AG10803 (cell line): ENCODE data around the gene SOS1.
A peak's percentile ranks its signal among the peaks of the same experiment; 100 is the strongest.

Source experiments
- DNase-seq: peaks from one replicate; pipeline ENCODE4 v3.0.0; 2010; ENCODE audit warnings: low read depth
- H3K4me3 ChIP-seq: 2 replicates; pipeline ENCODE4 v1.5.1; 2011; ENCODE audit warnings: mild to moderate bottlenecking, low read length, control low read depth
- CTCF ChIP-seq: conservative IDR thresholded peaks from 2 replicates; pipeline ENCODE4 v1.5.1; 2011; ENCODE audit warnings: mild to moderate bottlenecking, low read length, control low read depth, inconsistent platforms

The SOS1 gene

GRCh38 chr2:39008665-39009064 is 112.2 kb downstream of the SOS1 start:
- no peak for TF ChIP-seq CTCF
- no peak overlapping the region for H3K4me3 ChIP-seq
- peak; percentile 2 for DNase-seq

- H3K4me3 ChIP-seq: no peak overlapping the region
- DNase-seq: no peak
- no peak for TF ChIP-seq CTCF
These were observed 112.9 kb downstream of the SOS1 start for GRCh38 chr2:39007875-39008504.

GRCh38 chr2:39000552-39000951 is 120.3 kb downstream of the SOS1 start:
- TF ChIP-seq CTCF: no peak

GRCh38 chr2:38997781-38998180 is 123.1 kb downstream of the SOS1 start:
- H3K4me3 ChIP-seq: no peak overlapping the region
- peak; percentile 93 for DNase-seq
- no peak for TF ChIP-seq CTCF

More at GRCh38 chr2:39000552-39000951, 120.3 kb downstream of the SOS1 start:
- DNase-seq: no peak
- no peak overlapping the region for H3K4me3 ChIP-seq

- TF ChIP-seq CTCF: no peak
- DNase-seq: no peak
- H3K4me3 ChIP-seq: no peak overlapping the region
These were observed 129.0 kb downstream of the SOS1 start for GRCh38 chr2:38991899-38992298.

GRCh38 chr2:38988716-38989115 is 132.1 kb downstream of the SOS1 start:
- H3K4me3 ChIP-seq: no peak overlapping the region
- TF ChIP-seq CTCF: no peak
- DNase-seq: no peak

- no peak for DNase-seq
- TF ChIP-seq CTCF: no peak
- H3K4me3 ChIP-seq: no peak overlapping the region
These were observed 138.4 kb downstream of the SOS1 start for GRCh38 chr2:38982498-38982897.
